Activated CD8-positive, alpha-beta memory T cell treated with anti-CD3 and anti-CD28 coated beads, Interleukin-2, amount 50 U/mL, for 48 hours (primary cell): ENCODE measurements around the gene THAP11.

Experiments
- DNase-seq: peaks from one replicate; pipeline ENCODE4 v3.0.0-alpha.2; 2020

The THAP11 gene

DNA sequence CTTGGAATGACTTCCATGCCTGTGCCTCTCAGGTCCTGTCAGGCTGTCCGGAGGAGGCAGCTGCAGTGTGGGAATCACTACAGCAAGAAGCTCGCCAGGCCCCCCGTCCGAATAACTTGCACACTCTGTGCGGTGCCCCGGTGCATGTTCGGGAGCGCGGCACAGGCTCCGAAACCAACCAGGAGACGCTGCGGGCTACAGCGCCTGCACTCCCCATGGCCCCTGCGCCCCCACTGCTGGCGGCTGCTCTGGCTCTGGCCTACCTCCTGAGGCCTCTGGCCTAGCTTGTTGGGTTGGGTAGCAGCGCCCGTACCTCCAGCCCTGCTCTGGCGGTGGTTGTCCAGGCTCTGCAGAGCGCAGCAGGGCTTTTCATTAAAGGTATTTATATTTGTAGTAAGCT is 43.9 kb downstream of the THAP11 start:
- no peak for DNase-seq

DNA sequence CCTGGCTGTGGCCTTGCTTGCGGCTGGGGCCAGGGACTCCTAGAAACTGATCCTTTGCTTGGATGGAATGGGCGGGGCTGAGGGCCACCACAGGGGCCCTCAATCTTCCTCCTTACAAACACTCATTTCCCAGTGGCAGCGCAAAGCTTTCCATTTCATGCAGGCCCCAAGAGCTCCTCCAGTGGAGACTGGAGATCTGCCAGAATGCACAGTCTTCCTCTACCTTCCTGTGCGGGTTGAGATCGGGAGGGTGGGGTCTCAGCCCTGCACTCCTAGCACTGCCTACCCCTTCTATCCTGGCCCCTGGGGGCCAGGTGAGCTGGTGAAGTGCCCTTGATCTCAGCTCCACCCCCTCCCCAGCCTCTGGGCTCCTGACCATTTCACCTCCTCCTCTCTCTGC is 44.3 kb downstream of the THAP11 start:
- DNase-seq: no peak

DNA sequence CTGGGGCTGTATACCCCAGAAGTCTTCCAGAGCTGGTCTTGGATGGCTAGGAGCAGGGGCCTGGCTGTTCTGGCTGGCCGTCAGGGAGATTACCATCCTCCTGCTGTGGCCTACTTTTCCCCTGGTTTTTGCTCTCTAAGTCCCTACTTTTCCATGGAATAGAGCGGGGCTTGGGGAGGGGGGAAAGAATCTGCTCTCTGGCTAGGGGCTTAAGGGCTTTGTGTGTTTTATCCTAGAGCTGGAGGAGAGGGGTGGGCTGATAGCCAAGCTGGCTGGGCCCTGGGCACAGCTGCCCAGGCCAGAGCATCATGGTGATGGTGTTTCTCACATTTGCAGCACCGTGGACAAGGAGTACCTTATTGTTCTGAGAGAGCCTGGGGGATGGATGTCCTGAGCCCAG is 46.2 kb downstream of the THAP11 start:
- no peak for DNase-seq

DNA sequence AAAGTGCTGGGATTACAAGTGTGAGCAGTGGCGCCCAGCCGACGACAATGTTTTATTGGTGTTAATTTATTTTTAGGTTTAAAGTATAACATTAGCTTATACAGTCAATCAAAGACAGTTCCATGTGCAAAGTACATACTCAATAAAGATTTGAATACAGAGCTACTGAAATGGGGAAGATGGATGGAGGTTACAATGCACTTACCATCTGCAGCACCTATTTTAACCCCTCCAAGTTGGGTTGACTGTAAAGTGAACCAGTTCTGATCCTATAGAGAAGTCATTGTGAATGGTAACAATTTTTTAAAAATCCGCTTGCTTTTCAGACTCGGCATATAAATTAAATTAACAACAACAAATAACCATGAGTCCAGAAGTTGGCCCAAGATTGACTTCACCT is 50.3 kb downstream of the THAP11 start:
- DNase-seq: no peak

DNA sequence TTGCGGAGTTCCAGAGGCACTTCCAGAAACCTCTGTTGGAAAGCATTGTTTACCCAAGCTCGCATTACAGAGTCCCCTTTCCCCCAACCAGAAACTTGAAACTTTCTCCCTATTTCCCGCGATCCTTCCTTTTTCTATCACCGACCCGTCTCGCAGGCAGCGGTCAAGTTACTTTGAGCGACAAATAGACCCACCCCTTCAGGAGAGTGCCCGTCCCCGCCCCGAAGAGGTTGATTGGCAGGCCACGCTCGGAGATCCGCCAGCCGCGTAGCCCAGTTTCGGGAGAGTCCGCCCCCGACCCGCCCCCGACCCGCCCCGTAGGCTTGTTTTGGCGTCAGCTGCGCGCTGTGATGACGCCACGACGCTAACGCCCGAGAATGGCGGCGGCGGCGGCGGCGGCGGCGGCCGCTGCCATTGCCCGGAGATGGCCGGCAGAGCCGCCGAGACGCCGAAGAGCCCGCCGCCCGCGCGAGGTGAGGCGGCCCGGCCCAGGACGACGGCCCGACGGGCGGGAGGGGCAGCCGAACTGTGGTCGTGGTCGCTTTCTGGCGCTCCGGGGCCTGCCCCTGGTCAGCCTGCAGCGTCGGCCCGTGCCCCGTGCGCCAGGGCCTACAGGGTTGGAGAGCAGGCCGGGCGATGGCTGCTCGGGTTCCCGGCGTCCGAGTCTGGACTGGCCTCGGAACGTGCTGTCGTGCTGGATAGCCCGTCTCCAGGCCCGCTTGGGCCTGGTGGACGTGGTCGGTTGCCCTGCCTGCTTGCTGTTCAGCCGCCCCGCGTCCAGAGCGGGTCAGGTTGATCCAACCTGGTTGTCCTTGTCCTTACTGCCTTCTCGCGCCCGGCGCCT is 51.0 kb downstream of the THAP11 start, which contains the start of gene PSKH1:
PSKH1 (plus strand) TSS at position 356 of the 844 bp plus-strand sequence. CDS start 15,496 bp downstream, outside the sequence.
- DNase-seq: peak; percentile 95
